Osteoblast (primary cell): ENCODE measurements around the gene HP1BP3. TPM values are rescaled to one million over a fixed set of nuclear protein-coding genes. Genes with fewer than 3 reads are reported as not detected.

ENCODE experiments used
- DNase-seq: peaks from one replicate; pipeline ENCODE4 v3.0.0; 2011; ENCODE audit warnings: low spot score, mixed read lengths; ENCODE audit not compliant: insufficient read length; ENCODE audit errors: missing footprints
- H2AFZ ChIP-seq: 2 replicates; pipeline ENCODE4 v1.6.0; 2011; ENCODE audit warnings: mild to moderate bottlenecking, low read length
- H3K27ac ChIP-seq: 2 replicates; pipeline ENCODE4 v1.5.1; 2011; ENCODE audit warnings: mild to moderate bottlenecking, low read depth, low read length, moderate library complexity
- H3K27me3 ChIP-seq: 2 replicates; pipeline ENCODE4 v1.6.0; 2012; ENCODE audit warnings: mild to moderate bottlenecking, control low read depth, inconsistent platforms, low read length, moderate library complexity; ENCODE audit not compliant: insufficient read depth
- H3K36me3 ChIP-seq: 2 replicates; pipeline ENCODE4 v1.5.1; 2011; ENCODE audit warnings: mild to moderate bottlenecking, low read length, control low read depth, moderate library complexity; ENCODE audit not compliant: insufficient read depth
- H3K4me1 ChIP-seq: 2 replicates; pipeline ENCODE4 v1.5.1; 2011; ENCODE audit warnings: mild to moderate bottlenecking, low read length, control low read depth, moderate library complexity; ENCODE audit not compliant: insufficient read depth
- H3K4me2 ChIP-seq: 2 replicates; pipeline ENCODE4 v1.6.0; 2011; ENCODE audit warnings: mild to moderate bottlenecking, low read length; ENCODE audit not compliant: insufficient read depth
- H3K4me3 ChIP-seq: fragments of 200-600 bp; sonication (generic); 3 replicates; pipeline ENCODE4 v1.5.1; 2012; ENCODE audit warnings: mild to moderate bottlenecking, low read length, inconsistent platforms; ENCODE audit not compliant: insufficient read depth
- H3K79me2 ChIP-seq: 2 replicates; pipeline ENCODE4 v1.6.0; 2012; ENCODE audit warnings: mild to moderate bottlenecking, low read length, control low read depth, inconsistent platforms; ENCODE audit not compliant: insufficient read depth
- H3K9me3 ChIP-seq: 2 replicates; pipeline ENCODE4 v1.5.1; 2011; ENCODE audit warnings: low read depth, low read length, control low read depth
- H4K20me1 ChIP-seq: 2 replicates; pipeline ENCODE4 v1.6.0; 2012; ENCODE audit warnings: mild to moderate bottlenecking, low read length, control low read depth; ENCODE audit not compliant: insufficient read depth
- total RNA-seq: library from RNA; depleted of rRNA; stranded (reverse); fragments of >200 nt; gene quantifications from 2 replicates; pipeline ENCODE4 v1.2.3, GENCODE V29; 2012
- TF ChIP-seq, protein P1 (sequence below): IDR thresholded peaks from 2 replicates; pipeline ENCODE4 v1.5.1; 2011; ENCODE audit warnings: mild to moderate bottlenecking, low read depth, low read length, moderate library complexity; ENCODE audit errors: extremely low read depth

The HP1BP3 gene
- total RNA-seq, 1 donor, result 267 TPM

- Histone ChIP-seq H3K36me3 (peaks cover 86% of the 10 kb centered on the region), H3K79me2 (peaks cover 73% of the 10 kb centered on the region), H3K4me2 (no peak overlapping the region), H3K9me3 (no peaks in the 10 kb centered on the region), H3K4me3 (no peak overlapping the region), H2AFZ (no peak overlapping the region), H3K27ac (no peak overlapping the region), H3K4me1 (peaks cover 4% of the 10 kb centered on the region), H3K27me3 (no peaks in the 10 kb centered on the region), H4K20me1 (peaks cover 7% of the 10 kb centered on the region)
- no peak for DNase-seq
- TF ChIP-seq, protein P1, sequence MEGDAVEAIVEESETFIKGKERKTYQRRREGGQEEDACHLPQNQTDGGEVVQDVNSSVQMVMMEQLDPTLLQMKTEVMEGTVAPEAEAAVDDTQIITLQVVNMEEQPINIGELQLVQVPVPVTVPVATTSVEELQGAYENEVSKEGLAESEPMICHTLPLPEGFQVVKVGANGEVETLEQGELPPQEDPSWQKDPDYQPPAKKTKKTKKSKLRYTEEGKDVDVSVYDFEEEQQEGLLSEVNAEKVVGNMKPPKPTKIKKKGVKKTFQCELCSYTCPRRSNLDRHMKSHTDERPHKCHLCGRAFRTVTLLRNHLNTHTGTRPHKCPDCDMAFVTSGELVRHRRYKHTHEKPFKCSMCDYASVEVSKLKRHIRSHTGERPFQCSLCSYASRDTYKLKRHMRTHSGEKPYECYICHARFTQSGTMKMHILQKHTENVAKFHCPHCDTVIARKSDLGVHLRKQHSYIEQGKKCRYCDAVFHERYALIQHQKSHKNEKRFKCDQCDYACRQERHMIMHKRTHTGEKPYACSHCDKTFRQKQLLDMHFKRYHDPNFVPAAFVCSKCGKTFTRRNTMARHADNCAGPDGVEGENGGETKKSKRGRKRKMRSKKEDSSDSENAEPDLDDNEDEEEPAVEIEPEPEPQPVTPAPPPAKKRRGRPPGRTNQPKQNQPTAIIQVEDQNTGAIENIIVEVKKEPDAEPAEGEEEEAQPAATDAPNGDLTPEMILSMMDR, result no peak
Measured at GRCh38 chr1:20771780-20772179, 15.3 kb downstream of the HP1BP3 start.

GRCh38 chr1:20770314-20771087, 16.6 kb downstream of the HP1BP3 start:
- TF ChIP-seq, protein P1, result no peak
- no peak overlapping the region for H2AFZ ChIP-seq
- no peak for DNase-seq
- no peaks in the 10 kb centered on the region for H3K27me3 ChIP-seq
- H3K27ac ChIP-seq, result no peak overlapping the region
- no peaks in the 10 kb centered on the region for H4K20me1 ChIP-seq
- no peaks in the 10 kb centered on the region for H3K4me1 ChIP-seq
- H3K36me3 ChIP-seq, result peaks cover 93% of the 10 kb centered on the region
- no peaks in the 10 kb centered on the region for H3K9me3 ChIP-seq
- H3K4me2 ChIP-seq, result no peak overlapping the region
- peaks cover 64% of the 10 kb centered on the region for H3K79me2 ChIP-seq
- no peak overlapping the region for H3K4me3 ChIP-seq

GRCh38 chr1:20767271-20767670, 19.8 kb downstream of the HP1BP3 start:
- peaks cover 94% of the 10 kb centered on the region for H3K36me3 ChIP-seq

GRCh38 chr1:20763417-20763816, 23.7 kb downstream of the HP1BP3 start:
- Histone ChIP-seq H3K27me3 (no peaks in the 10 kb centered on the region), H2AFZ (no peak overlapping the region), H3K36me3 (peaks cover 94% of the 10 kb centered on the region), H3K79me2 (peaks cover 14% of the 10 kb centered on the region), H4K20me1 (no peaks in the 10 kb centered on the region), H3K27ac (no peak overlapping the region), H3K4me2 (no peak overlapping the region), H3K9me3 (no peaks in the 10 kb centered on the region), H3K4me1 (no peaks in the 10 kb centered on the region), H3K4me3 (no peak overlapping the region)
- TF ChIP-seq, protein P1, result no peak
- DNase-seq, result no peak

More at GRCh38 chr1:20767271-20767670, 19.8 kb downstream of the HP1BP3 start:
- no peaks in the 10 kb centered on the region for H4K20me1 ChIP-seq
- H3K27me3 ChIP-seq, result no peaks in the 10 kb centered on the region
- no peak overlapping the region for H3K4me2 ChIP-seq
- TF ChIP-seq, protein P1, result no peak
- no peak for DNase-seq
- no peak overlapping the region for H3K4me3 ChIP-seq
- H3K27ac ChIP-seq, result no peak overlapping the region
- H3K9me3 ChIP-seq, result no peaks in the 10 kb centered on the region
- H2AFZ ChIP-seq, result no peak overlapping the region
- no peaks in the 10 kb centered on the region for H3K4me1 ChIP-seq
- peaks cover 42% of the 10 kb centered on the region for H3K79me2 ChIP-seq
